ENCODE measurements around the gene ERCC1. TPM values are rescaled to one million over a fixed set of nuclear protein-coding genes. Genes with fewer than 3 reads are reported as not detected.

The ERCC1 gene
- total RNA-seq, 1 experiment from 2014 or later: 57.3 TPM

- ATAC-seq: no peak
- no peak overlapping the region for H3K9ac ChIP-seq (ENCODE audit: low read length)
- no peak overlapping the region for H3K4me2 ChIP-seq (ENCODE audit: low read length)
Measured at GRCh38 chr19:45464852-45465441, 41.2 kb upstream of the ERCC1 start.

GRCh38 chr19:45464274-45464673 is 40.6 kb upstream of the ERCC1 start:
- no peak for TF ChIP-seq EZH2phosphoT487 (IDR thresholded peaks at IDR 0.05; ENCODE audit: borderline replicate concordance, low read length)
- no peak for TF ChIP-seq EZH2 (IDR thresholded peaks at IDR 0.05; ENCODE audit: low read length, unreplicated experiment)
- no peak for TF ChIP-seq CTCF (conservative IDR thresholded peaks at IDR 0.05; ENCODE audit: low read depth, low read length)
- DNase-seq (no peak), ATAC-seq (no peak)
- POLR2A ChIA-PET (ENCODE audit: unreplicated experiment): no interaction called here
- Histone ChIP-seq H3K9me3 (ENCODE audit: low read length) (no peaks in the 10 kb centered on the region), H3K4me3 (ENCODE audit: low read length) (no peak overlapping the region), H4K20me1 (ENCODE audit: low read length) (peaks cover 9% of the 10 kb centered on the region), H3K4me2 (ENCODE audit: low read length) (no peak overlapping the region), H3K27me3 (ENCODE audit: low read length) (no peaks in the 10 kb centered on the region), H3K27ac (ENCODE audit: low read length) (no peak overlapping the region), H3K36me3 (ENCODE audit: low read depth, low read length) (no peaks in the 10 kb centered on the region), H3K4me1 (ENCODE audit: insufficient read depth, low read length) (no peaks in the 10 kb centered on the region), H2AFZ (ENCODE audit: low read length) (no peak overlapping the region), H3K9me2 (replicated peaks; ENCODE audit: low read length) (no peaks in the 10 kb centered on the region), H3K9ac (ENCODE audit: low read length) (no peak overlapping the region), H3K79me2 (ENCODE audit: low read length) (peaks cover 9% of the 10 kb centered on the region), H3F3A (ENCODE audit: low read length, unreplicated experiment) (no peaks in the 10 kb centered on the region)
- intact Hi-C loops (cut with micrococcal nuclease): no loop called here
- BruUV-seq (replicated peaks): no TSS peak
- CTCF ChIA-PET: no interaction called here

More at GRCh38 chr19:45464852-45465441, 41.2 kb upstream of the ERCC1 start:
- no peak for TF ChIP-seq CTCF (conservative IDR thresholded peaks at IDR 0.05; ENCODE audit: low read depth, low read length)
- TF ChIP-seq EZH2 (IDR thresholded peaks at IDR 0.05; ENCODE audit: low read length, unreplicated experiment): no peak
- no peak for TF ChIP-seq EZH2phosphoT487 (IDR thresholded peaks at IDR 0.05; ENCODE audit: borderline replicate concordance, low read length)
- Histone ChIP-seq H3K9me3 (ENCODE audit: low read length) (no peaks in the 10 kb centered on the region), H3K4me3 (ENCODE audit: low read length) (no peak overlapping the region), H3K9me2 (replicated peaks; ENCODE audit: low read length) (no peaks in the 10 kb centered on the region), H3F3A (ENCODE audit: low read length, unreplicated experiment) (no peaks in the 10 kb centered on the region), H3K27me3 (ENCODE audit: low read length) (no peaks in the 10 kb centered on the region), H3K79me2 (ENCODE audit: low read length) (peaks cover 9% of the 10 kb centered on the region), H3K27ac (ENCODE audit: low read length) (no peak overlapping the region), H4K20me1 (ENCODE audit: low read length) (peaks cover 12% of the 10 kb centered on the region), H3K4me1 (ENCODE audit: insufficient read depth, low read length) (0 out of 2 replicates have a peak, but pooled peaks cover 1% of the 10 kb centered on the region), H3K36me3 (ENCODE audit: low read depth, low read length) (no peaks in the 10 kb centered on the region), H2AFZ (ENCODE audit: low read length) (no peak overlapping the region)
- intact Hi-C loops (cut with micrococcal nuclease): no loop called here
- BruUV-seq (replicated peaks): no TSS peak
- CTCF ChIA-PET: no interaction called here
- POLR2A ChIA-PET (ENCODE audit: unreplicated experiment): no interaction called here
- DNase-seq: no peak

GRCh38 chr19:45463241-45463640 is 39.5 kb upstream of the ERCC1 start:
- Histone ChIP-seq H3F3A (ENCODE audit: low read length, unreplicated experiment) (no peaks in the 10 kb centered on the region), H3K4me3 (ENCODE audit: low read length) (no peak overlapping the region), H3K4me2 (ENCODE audit: low read length) (no peak overlapping the region), H3K4me1 (ENCODE audit: insufficient read depth, low read length) (no peaks in the 10 kb centered on the region), H3K79me2 (ENCODE audit: low read length) (peaks cover 4% of the 10 kb centered on the region), H4K20me1 (ENCODE audit: low read length) (peaks cover 3% of the 10 kb centered on the region), H3K9me3 (ENCODE audit: low read length) (no peaks in the 10 kb centered on the region), H3K27ac (ENCODE audit: low read length) (no peak overlapping the region), H3K9me2 (replicated peaks; ENCODE audit: low read length) (no peaks in the 10 kb centered on the region), H3K27me3 (ENCODE audit: low read length) (no peaks in the 10 kb centered on the region), H2AFZ (ENCODE audit: low read length) (no peak overlapping the region), H3K36me3 (ENCODE audit: low read depth, low read length) (no peaks in the 10 kb centered on the region), H3K9ac (ENCODE audit: low read length) (no peak overlapping the region)
- BruUV-seq (replicated peaks): no TSS peak
- intact Hi-C loops (cut with micrococcal nuclease): no loop called here
- CTCF ChIA-PET: no interaction called here
- POLR2A ChIA-PET (ENCODE audit: unreplicated experiment): no interaction called here
- TF ChIP-seq EZH2phosphoT487 (IDR thresholded peaks at IDR 0.05; ENCODE audit: borderline replicate concordance, low read length) (no peak), CTCF (conservative IDR thresholded peaks at IDR 0.05; ENCODE audit: low read depth, low read length) (no peak)
- DNase-seq (no peak), ATAC-seq (no peak)

Data from PC-3 (cell line).